IPS DF 4.7 (cell line): ENCODE measurements around the gene LDHB.
"Not testable (repeated sequence)": the region's sequence is repeated elsewhere in the genome, so short reads cannot be mapped to it uniquely, and the experiment has no call there.

Experiments used
- DNase-seq: peaks from one replicate; pipeline ENCODE4 v3.0.0-alpha.2; 2013; ENCODE audit warnings: low spot score; ENCODE audit errors: extremely low read depth

The LDHB gene

GRCh38 chr12:21657326-21658077, at the start of gene LDHB:
Gene LDHB (minus strand): TSS chr12:21657842. CDS start chr12:21654671, 3,171 bp downstream.
- DNase-seq = peak; percentile 91

- no peak for DNase-seq
Observed at GRCh38 chr12:21704847-21705246, 47.2 kb upstream of the LDHB start.

DNA sequence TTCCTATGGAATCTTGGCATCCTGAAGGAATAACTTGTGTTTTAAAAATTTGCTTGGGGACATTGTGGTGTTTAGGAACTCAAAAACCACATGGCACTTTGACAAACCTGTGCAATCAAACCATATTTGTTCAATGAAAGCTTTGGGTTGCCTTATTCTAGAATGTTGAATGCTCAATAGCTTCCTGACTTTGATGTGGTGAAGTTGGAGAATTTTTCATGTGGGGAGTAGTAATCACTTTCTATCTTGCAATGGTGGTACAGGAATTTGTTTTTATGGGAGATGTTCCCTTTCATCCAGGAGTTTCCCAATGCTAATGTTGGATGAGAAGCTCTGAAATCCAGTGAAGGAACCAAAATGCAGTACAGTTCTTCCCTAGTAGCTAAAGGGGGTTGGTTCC, 42.2 kb upstream of the LDHB start:
- no peak for DNase-seq

- DNase-seq = peak; percentile 2
Observed at GRCh38 chr12:21697904-21698630, 40.4 kb upstream of the LDHB start.

DNA sequence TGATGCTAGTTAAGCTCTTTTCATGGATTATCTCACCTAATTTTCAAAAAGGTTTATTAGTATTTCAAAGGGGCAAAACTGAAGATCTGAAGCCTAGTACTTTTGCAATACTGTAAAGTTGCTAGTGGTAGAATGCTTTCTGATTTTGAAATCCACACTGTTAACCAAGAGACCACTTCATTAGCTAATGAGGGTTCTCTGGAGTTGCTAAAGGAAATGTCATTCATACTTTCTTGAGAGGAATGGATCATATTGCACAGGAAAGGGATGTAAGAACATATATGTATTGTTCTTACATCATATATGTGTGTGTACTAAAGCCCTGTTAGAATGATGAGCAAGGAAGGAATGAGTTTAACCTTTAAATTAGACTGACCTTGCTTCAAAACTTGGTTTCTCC, 39.0 kb upstream of the LDHB start:
- DNase-seq = no peak

- DNase-seq = no peak
Observed at GRCh38 chr12:21695986-21696385, 38.3 kb upstream of the LDHB start.

- DNase-seq = no peak
Observed at GRCh38 chr12:21694660-21695059, 37.0 kb upstream of the LDHB start.

DNA sequence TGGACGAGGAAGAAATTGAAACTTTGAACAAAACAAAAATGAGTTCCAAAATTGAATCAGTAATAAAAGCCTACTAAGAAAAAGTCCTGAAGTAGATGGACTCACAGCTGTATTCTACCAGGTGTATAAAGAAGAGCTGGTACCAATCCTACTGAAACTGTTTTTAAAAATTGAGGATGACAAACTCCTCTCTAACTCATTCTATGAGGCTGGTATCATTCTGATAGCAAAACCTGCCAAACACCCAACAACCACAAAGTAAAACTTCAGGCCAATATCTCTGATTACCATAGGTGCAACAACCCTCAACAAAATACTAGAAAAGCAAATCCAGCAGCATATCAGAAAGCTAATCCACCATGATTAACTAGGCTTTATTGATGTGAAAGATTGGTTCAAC, 33.9 kb upstream of the LDHB start:
- DNase-seq = no peak

GRCh38 chr12:21690704-21691368, 33.2 kb upstream of the LDHB start:
- DNase-seq = no peak

DNA sequence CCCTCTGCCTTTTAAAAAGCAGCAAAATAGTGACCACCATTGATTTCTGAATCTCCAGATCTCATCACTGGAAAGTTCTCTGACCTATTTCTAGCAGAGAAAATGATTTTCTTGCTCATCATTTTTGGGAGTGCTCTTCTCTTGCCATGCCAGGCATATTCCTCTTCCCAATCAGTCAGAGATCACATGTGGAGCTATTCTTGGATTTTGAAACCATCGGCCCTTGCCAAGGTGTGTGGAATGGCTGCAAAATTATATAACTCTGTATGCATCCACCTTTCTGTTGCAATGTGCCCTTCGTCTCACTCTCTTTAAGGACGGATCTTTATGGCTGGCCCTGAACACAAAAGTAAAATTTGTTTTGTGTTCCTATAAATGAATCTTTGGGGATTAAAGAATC, 25.5 kb upstream of the LDHB start:
- no peak for DNase-seq

GRCh38 chr12:21678959-21679358, 21.3 kb upstream of the LDHB start:
- DNase-seq = no peak

DNA sequence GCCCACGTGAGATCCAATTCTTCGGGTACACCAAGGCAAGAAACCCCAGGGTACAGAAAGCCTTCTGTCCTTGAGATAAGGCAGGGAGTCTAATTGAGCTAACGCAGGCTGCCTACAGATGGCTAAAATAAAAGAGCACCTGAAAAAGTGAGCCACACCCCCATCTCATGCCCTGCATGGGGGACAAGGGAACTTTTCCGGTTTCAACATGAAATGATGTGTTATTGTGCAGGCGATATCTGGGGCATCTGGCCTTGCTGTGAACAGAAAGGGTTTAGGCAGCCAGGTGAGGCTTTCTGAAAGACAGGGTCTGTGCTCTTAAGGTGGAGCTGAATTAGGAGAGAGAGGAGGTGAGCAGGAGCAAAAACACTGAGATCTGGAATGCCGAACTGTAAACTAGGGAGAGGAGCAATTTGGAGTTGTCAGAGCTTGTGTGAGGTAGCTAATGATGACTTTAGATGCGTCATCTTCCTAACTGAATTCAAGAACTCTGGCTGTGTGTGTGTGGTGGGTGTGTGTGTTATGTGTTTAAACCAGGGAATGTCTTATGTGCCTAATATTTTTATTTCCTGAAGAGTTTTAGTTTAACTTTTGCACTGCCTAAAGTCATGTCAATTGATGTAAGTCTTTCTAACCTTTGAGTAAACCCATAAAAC, 20.1 kb upstream of the LDHB start:
- no peak for DNase-seq

GRCh38 chr12:21677204-21677603, 19.6 kb upstream of the LDHB start:
- DNase-seq = no peak

DNA sequence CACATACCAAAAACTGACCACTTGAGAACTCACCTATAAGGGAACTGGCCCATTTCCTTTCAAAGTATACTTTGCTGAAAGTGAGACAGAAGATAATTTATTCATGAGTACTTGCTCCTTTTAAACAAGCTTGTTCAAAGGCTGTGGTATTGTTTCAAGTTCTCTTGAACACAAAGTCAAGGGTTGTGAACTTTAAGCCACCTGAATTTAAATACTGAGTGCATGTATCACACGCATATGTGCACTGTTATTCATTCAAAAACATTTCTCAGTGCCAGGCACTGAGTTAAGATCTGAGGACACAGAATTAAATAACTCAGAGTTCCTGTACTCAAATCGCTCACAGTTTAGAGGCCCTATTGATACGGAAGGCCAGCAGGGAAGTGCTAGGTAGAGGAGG, 19.1 kb upstream of the LDHB start:
- no peak for DNase-seq

GRCh38 chr12:21675641-21676040, 18.0 kb upstream of the LDHB start:
- no peak for DNase-seq

DNA sequence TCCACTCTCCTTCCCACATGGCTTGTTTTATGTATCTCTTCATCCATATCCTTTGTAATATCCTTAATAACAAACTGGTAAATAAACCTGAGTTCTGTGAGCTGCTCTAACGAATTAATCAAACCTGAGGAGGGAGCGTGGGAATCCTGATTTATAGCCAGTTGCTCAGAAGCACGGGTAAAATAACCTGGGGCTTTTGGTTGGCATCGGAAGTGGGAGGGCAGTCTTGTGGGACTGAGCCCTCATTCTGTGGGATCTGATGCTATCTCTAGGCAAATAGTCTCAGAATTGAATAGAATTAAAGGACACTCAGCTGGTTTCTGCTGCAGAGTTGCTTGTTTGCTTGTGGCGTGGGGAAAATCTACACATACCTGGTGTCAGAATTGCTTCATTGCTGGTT, 17.5 kb upstream of the LDHB start:
- DNase-seq = no peak

DNA sequence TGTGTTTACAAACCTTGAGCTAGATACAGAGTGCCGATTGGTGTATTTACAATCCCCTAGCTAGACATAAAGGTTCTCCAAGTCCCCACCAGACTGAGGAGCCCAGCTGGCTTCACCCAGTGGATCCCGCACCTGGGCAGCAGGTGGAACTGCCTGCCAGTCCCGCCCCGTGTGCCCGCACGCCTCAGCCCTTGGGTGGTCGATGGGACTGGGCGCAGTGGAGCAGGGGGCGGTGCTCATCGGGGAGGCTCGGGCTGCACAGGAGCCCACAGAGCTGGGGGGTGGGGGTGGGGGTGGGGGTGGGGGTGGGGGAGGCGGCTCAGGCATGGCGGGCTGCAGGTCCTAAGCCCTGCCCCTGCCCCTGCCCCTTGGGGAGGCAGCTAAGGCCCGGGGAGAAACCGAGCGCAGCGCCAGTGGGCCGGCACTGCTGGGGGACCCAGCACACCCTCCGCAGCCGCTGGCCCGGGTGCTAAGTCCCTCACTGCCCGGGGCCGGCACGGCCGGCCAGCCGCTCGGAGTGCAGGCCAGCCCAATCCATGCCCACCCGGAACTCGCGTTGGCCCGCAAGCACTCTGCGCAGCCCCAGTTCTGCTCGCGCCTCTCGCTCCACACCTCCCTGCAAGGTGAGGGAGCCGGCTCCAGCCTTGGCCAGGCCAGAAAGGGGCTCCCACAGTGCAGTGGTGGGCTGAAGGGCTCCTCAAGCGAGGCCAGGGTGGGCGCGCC, 16.3 kb upstream of the LDHB start:
- not testable (repeated sequence) for DNase-seq

- DNase-seq = no peak
Observed at GRCh38 chr12:21672146-21672545, 14.5 kb upstream of the LDHB start.

GRCh38 chr12:21666722-21667121, 9.1 kb upstream of the LDHB start:
- no peak for DNase-seq

- no peak for DNase-seq
Observed at GRCh38 chr12:21665816-21666215, 8.2 kb upstream of the LDHB start.

DNA sequence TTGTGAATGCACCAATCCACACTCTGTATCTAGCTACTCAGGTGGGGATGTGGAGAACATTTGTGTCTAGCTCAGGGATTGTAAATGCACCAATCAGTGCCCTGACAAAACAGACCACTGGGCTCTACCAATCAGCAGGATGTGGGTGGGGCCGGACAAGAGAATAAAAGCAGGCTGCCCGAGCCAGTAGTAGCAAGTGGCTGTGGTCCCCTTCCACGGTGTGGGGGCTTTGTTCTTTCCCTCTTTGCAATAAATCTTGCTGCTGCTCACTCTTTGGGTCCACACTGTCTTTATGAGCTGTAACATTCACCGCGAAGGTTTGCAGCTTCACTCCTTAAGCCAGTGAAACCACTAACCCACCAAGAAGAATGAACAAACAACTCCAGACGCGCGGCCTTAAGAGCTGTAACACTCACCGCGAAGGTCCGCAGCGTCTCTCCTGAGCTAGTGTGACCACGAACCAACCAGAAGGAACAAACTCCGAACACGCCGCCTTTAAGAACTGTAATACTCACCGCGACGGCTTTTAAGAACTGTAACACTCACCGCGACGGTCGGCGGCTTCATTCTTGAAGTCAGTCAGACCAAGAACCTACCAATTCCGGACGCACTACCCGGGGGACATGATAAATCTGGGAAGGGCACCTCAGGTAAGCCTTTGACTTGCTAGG, 4.6 kb upstream of the LDHB start:
- DNase-seq = no peak
